Stromal cell of bone marrow (primary cell): ENCODE results near the gene CD63.
A peak's percentile ranks its signal among the peaks of the same experiment; 100 is the strongest.

Source experiments
- DNase-seq: peaks from one replicate; pipeline ENCODE4 v3.0.0-alpha.2; 2012; ENCODE audit warnings: low read depth

The CD63 gene

GRCh38 chr12:55686366-55687010 is 42.3 kb downstream of the CD63 start:
- no peak for DNase-seq

GRCh38 chr12:55685671-55686070 is 43.1 kb downstream of the CD63 start:
- no peak for DNase-seq

GRCh38 chr12:55684761-55685370 is 43.9 kb downstream of the CD63 start:
- DNase-seq: no peak

DNA sequence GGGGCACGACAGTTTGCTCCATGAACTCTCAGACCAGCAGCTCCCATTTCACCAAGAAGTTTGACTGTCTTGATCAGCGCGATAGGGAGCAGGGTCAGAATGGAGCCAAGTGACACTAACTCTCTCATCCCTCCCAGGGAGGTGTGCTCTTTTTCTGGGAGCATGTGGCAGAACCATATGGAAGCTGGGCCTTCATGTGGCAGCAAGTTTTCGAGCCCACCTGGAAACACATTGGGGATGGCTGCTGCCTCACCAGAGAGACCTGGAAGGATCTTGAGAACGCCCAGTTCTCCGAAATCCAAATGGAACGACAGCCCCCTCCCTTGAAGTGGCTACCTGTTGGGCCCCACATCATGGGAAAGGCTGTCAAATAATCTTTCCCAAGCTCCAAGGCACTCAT is 45.1 kb downstream of the CD63 start:
- DNase-seq: no peak

- DNase-seq: no peak
These were observed 46.6 kb downstream of the CD63 start for GRCh38 chr12:55682087-55682796.

DNA sequence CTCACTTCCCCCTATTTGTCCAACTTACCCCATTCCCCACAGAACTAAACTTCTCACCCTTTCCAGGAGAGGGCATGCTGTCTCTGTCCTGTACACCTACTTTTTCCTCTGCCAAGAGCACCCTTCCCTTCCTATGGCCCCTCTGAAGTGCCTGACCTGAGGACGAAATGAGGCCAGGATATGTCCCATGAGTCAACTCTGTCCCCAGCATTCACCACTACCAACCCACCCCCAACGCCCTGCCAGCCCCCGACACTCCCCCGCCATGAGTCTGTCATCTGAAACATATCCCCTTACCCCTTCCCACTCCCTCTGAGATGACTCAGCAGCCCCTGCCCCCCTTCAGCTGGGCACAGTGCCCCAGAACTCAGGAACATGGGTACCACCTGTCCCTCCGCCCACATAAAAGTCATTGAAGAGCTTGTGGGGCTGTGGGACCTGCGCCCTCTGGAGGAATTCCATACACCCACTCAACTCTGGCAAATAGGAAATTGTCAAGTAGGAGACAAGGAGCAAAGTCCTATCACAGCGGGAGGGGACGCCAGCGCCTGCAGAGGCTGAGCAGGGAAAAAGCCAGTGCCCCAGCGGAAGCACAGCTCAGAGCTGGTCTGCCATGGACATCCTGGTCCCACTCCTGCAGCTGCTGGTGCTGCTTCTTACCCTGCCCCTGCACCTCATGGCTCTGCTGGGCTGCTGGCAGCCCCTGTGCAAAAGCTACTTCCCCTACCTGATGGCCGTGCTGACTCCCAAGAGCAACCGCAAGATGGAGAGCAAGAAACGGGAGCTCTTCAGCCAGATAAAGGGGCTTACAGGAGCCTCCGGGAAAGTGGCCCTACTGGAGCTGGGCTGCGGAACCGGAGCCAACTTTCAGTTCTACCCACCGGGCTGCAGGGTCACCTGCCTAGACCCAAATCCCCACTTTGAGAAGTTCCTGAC is 47.4 kb downstream of the CD63 start:
- DNase-seq: peak; percentile 28

DNA sequence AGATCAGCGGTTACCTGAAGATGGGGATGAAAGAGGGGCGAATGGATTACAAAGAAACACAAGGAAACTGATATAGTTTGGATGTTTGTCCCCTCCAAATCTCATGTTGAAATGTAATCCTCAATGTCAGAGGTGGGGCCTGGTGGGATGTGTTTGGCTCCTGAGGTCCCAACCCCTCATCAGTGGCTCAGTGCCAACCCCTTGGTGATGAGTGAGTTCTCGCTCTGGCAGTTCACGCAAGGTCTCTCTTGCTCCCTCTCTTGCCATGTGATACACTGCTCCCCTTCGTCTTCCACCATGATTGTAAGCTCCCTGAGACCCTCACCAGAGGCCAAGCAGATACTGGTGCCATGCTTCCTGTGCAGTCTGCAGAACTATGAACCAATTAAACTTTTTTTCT is 49.1 kb downstream of the CD63 start:
- no peak for DNase-seq

- DNase-seq: no peak
These were observed 52.1 kb downstream of the CD63 start for GRCh38 chr12:55676707-55677106.

GRCh38 chr12:55675666-55676065 is 53.1 kb downstream of the CD63 start:
- DNase-seq: no peak
